ENCODE measurements around the gene HOXA4. TPM values are rescaled to one million over a fixed set of nuclear protein-coding genes. Genes with fewer than 3 reads are reported as not detected.

Gene HOXA4
- polyA plus RNA-seq, 1 donor, result 24.6 TPM

DNA sequence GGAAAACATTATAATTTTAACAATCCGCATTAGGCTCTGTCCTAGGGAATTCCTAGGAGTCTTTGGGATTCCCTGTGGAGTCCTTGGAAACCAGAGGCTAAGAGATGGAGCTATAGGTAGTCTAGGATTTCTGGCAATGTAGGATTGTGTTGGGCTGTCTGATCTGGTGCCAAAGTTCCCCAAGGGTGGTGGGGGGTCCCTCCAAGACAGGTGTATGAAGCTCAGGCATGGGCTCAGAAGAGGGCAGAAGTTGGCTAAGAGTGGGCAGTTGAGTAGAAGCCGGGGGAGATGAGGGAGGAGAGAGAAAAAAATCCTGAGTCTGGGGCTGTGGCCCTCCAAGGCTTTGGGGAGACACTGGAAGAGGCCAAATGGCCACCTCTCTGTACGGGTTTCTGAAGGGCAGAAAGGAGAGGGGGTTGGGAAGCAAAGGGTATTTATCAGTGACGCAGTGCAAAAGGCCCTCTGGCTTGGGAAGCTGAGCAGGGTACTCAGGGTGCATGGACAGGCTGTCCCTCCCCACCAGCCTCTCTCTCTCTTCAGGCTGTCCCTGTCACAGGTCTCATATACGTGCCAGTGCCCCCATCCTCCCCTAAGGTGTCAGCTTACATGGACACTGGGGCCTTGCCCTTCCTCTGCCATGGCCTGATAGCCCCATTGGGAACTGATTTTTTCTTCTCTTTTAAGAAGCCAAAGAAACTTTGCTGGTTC, 16.1 kb upstream of the HOXA4 start:
- no peak for DNase-seq

DNA sequence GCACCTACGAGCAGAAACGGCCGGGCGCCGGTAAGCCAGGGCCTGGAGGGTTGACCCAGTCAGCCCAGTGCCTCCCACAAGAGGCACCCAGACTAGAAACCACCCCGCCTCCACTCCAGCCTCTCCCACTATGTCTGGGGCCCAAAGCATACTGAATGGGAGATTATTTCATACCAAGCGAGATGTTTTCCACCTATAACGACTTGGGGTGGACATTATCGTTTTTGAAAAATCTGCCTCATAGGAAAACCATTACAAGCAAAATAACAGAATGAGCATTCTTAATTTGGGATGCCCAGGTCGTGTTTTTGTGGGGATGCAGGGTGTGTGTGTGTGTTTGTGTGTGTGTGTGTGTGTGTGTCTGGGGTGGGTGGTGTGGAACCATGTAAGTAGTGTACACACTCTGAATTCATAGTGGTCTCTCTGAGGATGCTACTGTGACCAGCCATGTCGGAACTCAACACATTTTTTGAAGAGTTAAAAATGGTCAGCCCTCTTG, 15.4 kb upstream of the HOXA4 start:
- DNase-seq, result no peak

DNA sequence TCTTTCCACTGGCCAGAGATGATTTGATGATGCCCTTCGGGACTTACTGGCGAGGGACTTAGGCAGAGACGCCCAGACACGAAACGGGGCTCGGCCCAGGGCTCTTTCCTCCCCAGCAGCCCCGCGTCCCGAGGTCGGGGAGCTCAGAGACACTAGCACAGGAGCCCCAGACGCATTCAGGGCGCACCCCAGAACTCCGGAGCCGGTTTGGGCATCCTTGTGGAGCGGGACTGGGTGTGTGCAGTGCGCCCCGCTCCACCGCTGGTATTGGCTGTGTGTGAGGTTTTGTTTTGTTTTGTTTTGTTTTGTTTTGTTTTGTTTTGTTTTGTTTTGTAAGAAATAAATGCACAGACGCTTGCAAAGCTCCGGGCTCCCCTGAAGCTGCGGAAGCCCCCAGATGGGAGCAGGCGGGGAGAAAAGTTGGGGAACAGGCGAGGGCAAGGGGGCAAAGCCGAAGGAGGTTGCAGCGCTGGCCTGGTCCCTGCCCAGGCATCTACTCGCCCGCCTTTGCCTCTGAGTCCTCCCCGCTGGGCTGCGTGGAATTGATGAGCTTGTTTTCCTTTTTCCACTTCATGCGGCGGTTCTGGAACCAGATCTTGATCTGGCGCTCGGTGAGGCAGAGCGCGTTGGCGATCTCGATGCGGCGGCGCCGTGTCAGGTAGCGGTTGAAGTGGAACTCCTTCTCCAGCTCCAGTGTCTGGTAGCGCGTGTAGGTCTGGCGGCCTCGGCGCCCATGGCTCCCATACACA, 14.8 kb upstream of the HOXA4 start:
- no peak for DNase-seq

DNA sequence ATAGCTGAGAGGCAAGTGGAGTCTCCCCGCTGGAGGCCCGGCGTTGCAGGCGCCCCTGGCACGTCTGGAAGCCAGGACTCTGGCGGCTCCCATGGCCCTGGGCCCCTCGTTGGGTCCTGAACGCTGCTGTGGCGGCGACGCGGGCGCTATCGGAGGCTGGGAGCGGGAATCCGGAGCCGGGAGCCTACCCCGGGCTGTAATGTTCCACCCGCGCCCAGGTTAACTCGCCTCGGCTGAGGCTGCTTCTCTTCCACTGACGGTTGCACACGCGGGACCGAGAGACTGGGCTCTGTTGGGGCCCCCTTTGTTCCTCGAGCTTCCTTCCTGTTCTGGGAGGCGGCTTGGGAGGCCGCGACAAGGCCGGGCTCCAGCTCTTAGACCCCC, 14.2 kb upstream of the HOXA4 start:
- DNase-seq, result no peak

DNA sequence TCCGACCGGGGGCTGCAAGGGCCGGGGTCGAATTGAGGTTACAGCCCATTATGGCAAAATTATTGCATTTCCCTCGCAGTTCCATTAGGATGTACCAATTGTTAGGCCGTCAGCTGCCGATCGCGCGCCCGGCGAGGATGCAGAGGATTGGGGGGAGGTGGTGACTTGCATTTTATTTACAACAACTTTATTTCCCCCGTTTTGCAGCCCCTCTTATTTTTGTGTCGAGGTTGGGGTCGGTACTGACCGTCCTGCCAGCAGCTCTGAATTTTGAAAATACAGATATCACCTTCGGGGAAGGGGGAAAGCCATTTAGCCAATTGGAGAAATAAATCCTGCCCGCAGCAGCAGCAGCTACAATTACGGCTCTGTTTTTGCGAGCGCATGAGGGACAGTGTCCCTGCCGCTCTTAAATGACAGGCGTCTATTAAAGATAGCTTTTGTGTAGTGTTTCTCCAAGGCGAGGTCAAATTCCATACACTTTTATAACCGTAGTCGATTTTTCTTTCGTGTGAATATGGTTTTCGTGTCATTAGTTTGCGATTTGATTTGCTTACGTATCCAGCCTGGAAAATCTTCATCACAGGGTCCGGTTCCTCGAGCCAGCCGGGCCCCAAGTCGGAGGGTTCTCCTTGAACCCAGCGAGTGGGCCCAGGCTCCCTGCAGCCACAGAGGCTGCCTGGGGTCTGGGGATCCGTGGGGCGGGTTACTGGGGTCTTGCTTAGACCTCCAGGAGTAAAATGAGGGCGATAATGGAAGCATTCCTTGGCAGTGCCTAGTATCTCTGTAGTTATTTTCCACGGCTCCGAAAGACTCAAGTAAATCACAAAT, 13.6 kb upstream of the HOXA4 start:
- no peak for DNase-seq

DNA sequence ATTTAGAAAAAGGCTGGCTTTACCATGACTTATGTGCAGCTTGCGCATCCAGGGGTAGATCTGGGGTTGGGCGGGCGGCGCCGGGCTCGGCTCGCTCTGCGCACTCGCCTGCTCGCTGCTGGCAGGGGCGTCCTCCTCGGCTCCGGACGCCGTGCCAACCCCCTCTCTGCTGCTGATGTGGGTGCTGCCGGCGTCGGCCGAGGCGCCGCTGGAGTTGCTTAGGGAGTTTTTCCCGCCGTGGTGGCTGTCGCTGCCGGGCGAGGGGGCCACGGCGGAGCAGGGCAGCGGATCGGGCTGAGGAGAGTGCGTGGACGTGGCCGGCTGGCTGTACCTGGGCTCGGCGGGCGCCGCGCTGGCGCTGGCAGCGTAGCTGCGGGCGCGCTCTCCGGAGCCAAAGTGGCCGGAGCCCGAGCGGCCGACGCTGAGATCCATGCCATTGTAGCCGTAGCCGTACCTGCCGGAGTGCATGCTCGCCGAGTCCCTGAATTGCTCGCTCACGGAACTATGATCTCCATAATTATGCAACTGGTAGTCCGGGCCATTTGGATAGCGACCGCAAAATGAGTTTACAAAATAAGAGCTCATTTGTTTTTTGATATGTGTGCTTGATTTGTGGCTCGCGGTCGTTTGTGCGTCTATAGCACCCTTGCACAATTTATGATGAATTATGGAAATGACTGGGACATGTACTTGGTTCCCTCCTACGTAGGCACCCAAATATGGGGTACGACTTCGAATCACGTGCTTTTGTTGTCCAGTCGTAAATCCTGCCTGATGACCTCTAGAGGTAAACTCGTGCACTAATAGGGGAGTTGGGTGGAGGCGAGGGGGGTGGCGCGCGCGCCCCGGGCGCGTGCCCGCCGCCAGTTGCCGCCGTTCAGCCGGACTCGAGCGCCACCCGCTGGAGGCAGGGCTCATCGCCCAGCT, 12.7 kb upstream of the HOXA4 start, which contains the start of gene HOXA5:
HOXA5 (minus strand) TSS at position 659 of the 927 bp plus-strand sequence; CDS start at position 585, 74 bp downstream.
- DNase-seq, result no peak

DNA sequence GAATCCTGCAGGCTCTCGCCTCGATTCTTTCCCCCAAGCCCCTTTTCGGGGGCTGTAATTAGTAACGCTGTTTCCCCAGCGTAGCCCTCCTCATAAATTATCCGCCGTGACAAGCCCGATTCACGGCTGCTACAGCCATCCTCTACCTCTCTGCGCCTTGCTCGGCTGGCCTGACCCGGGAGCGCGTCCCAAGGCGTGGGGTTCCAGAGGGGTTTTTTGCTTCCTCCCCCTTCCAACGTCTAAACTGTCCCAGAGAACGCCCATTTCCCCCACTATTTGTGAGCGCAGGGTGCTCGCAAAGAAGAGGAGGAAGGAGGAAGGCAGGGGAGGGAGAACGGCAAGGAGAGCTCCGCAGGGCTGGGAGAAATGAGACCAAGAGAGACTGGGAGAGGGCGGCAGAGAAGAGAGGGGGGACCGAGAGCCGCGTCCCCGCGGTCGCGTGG, 12.0 kb upstream of the HOXA4 start:
- DNase-seq, result no peak

DNA sequence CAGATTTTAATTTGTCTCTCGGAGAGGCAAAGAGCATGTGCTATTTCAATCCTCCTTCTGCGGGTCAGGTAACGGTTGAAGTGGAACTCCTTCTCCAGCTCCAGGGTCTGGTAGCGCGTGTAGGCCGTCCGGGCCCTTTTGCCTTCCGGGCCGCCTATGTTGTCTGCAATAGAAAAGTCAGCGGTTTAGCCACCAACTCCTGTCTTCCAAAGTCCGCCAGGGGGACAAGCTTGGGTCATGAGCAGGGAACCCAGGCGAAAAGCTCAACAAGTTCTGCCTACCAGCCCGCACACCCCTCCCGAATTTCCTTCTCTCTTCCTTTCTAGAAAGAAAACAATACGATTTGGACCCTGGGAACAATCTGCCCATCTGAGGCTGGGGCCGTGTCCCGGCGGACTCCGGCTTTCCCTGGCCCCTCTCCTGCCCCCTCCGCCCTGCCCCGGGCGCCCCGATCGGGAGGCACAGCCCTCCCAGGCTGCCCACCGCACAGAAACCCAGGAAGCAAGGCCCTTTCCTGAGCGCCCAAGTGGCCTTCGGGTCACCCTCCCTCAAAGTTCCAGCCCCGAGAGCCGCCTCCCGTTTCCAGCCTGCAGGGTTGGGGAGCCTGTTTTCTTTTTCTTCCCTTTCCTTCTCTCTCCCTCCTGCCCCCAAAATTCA, 11.5 kb upstream of the HOXA4 start:
- DNase-seq, result no peak

DNA sequence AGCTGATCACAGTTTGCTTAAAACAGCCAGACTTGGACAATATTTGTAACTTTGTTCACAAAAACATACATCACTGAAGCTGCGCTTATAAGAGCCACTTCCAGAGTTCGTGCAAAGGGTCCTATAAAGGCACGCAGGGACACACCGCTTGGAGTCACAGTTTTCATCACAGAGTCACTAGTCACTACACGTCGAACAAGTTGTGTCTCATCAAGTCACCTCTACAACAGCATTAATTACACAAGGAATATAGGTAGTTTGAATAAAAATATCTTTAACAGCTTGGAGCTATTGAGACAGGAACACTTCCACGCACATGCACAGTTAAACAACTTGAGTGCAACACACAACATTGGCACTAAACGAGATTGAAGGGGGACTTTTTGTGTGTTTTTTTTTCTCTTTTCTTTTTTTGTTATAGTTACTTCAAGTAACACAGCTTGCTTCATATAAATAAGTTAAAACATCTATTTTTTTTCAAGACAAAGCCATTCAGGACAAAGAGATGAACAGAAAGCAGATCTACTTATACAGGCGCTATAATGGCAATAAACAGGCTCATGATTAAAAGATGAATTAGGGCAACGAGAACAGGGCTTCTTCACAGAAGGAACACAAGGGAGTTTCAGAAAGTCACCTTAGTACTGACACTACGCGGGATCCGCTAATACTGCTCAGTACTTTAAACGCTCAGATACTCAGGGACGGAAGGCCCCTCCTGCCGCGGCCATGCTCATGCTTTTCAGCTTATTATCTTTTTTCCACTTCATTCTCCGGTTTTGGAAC, 10.8 kb upstream of the HOXA4 start:
- no peak for DNase-seq

DNA sequence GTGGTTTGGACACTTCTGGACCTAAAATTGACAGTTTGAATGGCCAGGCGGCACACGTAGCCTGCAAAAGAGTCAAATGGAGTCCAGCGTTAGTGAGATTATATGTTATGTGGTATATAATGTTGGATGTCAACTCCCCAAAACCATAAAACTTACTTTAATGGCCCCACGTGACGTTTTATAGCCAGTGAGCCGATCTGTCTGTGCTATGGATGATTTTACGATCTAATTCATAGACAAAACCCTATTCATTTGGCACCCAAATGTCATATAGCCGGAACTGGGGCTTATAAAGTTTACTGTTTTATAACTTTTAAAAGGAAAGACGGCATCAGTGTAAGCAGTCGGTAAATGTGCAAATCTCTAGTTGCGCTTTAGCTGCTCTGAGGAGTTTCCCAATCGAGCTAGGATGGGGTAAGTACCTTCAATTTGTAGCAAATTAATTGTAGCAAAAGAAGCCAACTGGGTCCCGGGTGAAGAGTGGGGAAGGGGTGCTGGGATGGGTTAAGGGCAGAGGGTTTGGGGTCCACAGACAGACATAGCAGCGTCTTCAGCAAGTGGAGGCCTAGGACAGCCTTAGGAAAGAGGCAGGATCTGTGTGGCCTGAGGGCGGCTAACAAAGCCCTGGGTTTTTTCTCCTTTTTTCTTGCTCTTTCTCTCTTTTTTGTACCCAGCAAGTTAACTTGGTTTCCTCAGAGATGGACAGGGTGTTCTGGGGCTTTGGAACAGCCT, 9.7 kb upstream of the HOXA4 start:
- DNase-seq, result no peak

DNA sequence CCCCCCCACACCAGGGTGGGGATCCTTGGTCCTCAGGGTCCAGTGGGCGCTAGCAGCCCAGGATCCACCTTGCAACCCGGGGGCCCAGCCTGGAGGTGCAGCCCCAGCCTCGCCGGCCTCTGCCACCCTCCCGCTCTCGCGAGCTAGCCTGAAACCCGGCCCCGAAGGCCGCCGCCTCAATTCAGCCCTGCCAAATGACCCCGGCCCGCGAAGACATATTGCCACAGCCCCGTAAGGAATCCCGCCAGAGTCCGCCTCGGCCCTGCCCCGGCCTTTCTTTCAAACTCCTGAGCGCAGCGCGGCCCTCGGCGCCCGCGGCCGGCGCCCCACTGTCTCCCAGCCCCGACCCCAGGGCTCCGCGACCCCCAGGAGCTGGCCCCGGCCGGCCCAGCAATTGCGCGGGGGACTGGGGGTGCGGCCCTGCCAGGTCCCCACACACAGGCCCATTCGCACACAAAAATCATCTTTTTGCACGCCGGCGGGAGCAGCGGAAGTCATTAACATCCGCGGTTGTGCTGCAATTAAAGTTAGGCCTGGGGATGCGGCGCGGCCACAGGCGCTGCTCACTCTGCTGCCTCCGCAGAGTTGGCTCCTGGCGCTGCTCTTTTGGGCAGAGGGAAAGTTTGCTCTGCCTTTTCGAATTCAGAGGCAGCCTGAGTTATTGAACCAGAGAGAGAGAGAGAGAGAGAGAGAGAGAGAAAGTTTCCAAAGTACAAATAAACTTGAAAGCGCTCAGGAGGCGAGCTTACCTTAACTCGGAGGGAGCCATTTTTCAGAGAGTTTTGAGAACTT, 9.0 kb upstream of the HOXA4 start:
- no peak for DNase-seq

DNA sequence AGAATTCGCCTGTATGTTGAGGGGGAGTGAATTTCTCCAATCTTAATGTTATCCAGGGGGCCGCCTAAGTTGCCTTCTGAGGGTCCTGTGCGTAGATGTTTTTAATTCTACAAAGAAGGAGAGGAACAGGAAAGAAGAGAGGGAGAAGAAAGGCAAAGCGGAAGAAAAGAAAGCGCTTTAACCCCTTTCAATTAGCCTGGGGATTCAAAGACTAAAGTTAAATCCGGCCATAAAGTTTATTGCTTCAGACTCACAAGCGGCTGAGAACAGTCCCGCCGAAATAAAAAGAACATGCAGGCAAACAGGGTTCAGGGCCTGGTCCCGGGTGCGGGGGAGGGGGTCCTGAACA, 8.4 kb upstream of the HOXA4 start:
- no peak for DNase-seq

DNA sequence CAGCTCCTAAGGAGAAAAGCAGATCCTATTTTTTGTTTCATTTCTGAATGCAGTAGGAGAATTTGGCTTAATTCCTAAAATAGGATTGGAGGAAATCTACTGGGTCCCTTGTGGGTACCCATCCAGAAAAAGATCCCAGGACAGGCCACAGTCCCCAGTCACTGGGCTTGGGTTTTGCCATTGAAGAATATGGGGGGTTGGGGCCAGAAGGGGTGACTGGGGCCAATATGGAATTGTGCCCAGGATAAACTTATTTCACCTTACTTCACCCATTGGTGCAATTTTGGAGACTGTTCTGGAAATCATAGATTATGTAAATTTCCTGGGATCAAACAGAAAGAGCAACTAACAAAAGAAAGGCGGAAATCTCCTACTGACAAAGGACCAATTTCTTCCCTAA, 7.9 kb upstream of the HOXA4 start:
- no peak for DNase-seq

DNA sequence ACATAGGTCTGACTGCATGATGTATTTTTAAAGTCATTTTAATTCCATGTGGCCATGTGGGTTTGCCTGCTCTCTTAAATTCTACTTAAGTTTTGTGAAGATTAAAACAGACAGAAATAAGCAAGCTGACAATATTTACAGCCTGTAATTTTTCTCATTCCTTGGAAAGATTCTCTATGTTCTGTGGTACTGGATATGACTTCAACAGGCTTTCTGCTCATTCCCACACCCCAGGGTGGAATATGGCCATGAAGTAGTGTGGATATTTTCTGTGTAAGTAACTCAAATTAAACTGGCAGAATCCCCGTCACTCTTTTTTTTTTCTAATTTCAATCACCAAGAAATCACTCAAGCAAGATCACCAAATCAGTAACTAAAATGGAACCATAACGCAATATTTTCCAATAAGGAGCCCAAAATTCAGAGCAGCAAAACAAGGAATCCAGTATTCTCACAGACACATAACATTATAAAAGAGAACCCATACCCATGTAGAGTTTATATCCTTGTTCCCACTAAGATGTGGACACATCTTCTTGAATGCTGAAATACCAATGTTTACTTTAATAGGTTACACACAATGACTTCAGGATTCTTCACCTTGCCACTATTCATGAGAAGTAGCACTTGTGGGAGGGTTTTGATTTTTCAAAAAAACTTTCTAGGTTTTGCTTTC, 7.2 kb upstream of the HOXA4 start:
- DNase-seq, result no peak

DNA sequence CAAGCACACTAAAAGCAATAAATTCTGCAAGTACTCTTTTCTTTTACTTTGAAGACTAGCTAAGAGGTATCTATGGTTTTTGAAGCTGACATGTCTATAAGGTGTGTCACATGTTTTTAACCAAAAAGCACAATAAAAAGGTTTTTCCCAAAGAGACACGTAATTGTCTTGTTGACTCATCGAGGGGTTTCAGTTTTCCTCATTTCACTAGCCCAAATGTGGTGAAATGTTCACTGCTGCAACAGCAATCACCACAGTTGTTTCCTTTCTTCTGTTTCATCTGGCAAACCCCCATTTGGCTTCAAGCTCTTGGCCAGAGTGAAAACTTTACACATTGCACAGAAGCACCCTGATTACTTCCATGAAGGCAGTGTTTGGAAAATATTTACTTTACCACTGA, 3.8 kb upstream of the HOXA4 start:
- no peak for DNase-seq

DNA sequence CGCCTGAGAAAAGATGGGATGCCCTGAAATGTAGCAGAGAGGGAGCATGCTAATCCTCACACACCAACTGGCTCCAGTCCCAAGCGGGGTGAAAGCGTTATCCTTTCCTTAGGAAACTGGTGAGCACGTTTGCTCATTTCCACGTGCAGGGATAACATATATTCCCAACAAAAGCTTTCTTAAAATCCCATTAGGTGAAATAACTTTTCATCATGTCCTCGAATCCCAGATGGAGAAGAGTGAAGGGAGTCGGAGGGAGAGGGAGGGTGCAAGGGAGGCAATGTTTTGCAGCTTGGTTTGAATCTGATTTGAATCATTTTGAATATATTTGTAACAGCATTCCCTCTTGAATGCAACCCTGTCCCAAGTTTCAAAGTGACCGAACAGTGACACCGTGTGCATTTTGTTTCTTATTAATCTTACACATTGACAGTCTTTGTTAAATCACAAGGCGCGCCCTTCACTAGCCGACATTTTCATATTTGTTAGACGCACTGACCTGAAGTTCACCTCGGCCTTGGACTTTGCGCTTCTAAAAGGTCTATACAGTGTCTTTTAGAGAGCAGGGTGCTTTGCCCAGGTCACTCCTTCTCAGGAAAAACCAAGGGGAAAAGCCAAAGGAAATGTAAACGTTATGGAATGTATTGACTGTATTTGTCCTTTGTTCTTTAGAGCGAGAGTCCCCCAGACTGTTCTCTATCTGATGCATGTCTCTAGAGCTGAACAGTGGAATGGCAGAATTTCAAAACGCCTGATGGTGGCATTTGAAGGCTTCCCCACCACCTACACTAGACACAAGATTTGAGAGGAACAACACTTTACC, 3.1 kb upstream of the HOXA4 start:
- DNase-seq, result no peak

DNA sequence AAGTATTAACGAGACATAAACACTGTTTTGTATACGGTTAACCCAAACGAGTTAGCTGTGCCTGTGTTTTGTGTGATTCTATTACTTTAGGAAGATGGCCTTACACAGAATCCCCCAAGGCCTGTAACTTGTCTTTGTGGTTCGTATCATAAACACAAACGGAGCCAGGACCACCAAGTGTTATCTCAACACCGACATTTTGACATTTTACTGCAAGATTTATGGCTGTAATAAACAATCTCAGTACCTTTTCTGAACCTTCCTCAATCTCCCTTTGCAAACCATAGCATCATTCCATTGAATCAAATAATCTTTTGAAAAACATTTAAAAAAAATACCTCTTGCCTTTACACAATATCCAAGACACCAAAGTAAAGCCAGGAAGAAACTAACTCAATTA, 2.4 kb upstream of the HOXA4 start:
- DNase-seq, result no peak

DNA sequence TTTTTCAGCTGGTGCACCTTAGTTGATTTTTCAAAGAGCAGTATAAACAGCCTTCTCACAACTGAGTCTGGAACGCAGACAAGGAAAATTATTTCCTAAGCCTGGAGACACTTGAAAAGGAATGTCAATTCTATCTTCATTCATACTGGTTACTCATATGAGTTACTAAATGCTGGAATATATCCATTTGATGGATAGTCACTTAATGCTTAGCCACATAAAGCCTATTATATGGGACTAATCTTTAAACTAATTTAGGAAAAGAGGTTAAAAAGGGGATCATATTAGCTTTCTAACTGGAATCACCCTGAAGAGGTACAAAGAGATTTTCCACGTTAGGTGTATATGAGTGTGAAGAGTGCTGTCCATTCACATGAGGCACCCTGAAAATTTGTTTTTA, 1.7 kb upstream of the HOXA4 start:
- DNase-seq, result no peak
